ENCODE results near the gene SIDT2. TPM values are rescaled to one million over a fixed set of nuclear protein-coding genes. Genes with fewer than 3 reads are reported as not detected.

Gene SIDT2
- total RNA-seq, 1 donor from 2014 or later = 53.1 TPM

DNA sequence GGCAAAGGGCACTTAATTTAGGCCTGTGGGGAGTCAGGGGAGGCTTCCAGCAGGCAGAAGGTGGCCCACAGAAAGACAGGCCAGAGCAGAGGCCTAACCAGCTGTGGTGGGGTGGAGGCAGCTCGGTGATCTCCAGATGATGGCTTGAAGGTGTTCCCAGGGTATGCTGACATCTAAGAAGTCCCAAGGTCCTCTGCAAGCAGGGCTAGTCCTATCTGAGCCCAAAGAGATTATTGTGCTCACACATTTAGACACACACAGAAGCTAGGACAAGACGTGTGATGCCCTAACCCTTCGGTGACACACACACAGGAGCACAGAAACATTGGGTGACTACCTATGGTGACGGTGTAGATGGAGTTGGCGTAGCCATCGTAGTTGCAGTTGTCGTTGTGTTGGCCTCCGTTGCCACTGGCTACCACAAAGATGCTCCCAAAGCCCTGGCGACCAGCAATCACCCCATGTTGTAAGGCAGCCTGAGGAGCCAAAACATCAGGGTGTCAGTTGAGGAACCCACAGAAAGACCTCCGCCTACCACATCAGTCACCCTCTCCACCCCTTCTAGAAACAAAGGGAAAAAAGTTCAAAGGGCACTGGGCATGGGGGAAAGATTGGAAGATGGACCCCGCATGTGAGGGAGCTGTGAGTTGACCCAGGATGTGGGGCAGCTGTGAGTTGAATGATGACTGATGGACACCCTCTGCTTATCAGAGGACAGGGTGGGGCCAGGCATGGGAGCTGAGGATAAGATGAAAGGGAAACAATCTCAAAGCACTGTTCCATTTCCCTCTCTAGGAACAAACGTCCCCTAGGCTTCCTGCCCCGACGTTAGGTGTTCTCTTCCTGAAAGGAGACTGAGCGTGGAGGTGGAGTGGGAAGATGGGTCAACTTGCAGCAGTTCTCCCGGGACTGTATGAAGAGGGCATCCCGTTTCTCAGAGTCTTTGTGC is 45.5 kb downstream of the SIDT2 start:
- Mint-ChIP-seq H3K9me3 (no peaks in the 10 kb centered on the region), H3K4me3 (no peak overlapping the region)

DNA sequence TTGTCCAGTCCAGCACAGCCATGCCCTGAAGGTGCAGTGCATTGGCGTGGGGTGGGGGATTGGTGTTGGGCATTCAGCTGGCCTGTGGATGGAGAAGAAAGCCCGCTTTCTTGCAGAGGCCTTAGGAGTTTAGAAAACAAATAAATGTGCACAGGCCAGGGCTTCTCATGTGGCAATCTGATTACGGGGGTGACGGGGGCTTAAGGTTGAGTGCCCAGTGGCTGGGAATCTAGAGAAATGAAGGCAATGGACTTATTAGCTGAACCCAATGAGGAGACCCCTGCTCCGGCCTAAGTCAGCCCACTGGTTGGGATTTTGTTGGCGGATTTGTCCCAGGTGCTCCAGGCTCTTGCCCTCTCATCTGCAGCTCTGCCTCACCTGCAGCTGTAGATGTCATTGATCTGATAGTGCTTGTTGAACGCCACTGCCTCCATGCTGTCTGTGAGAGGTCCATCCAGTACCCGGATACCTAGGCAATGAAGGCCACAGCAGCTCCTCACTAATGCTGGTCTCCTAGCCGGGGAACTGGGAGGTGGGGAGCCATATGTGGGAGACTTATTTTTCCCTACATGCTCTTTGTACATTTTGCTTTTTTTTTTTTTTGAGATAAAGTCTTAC is 47.1 kb downstream of the SIDT2 start:
- no peak for DNase-seq (ENCODE audit: extremely low spot score, unreplicated experiment)
- no peak overlapping the region for H3K27ac Mint-ChIP-seq
- H3K4me3 Mint-ChIP-seq = no peak overlapping the region
- peaks cover 9% of the 10 kb centered on the region for H3K36me3 Mint-ChIP-seq
- H3K9me3 Mint-ChIP-seq = no peaks in the 10 kb centered on the region
- H3K4me1 Mint-ChIP-seq (ENCODE audit: unreplicated experiment) = peaks cover 24% of the 10 kb centered on the region
- H3K27me3 Mint-ChIP-seq = no peaks in the 10 kb centered on the region
- TF ChIP-seq, protein P1, sequence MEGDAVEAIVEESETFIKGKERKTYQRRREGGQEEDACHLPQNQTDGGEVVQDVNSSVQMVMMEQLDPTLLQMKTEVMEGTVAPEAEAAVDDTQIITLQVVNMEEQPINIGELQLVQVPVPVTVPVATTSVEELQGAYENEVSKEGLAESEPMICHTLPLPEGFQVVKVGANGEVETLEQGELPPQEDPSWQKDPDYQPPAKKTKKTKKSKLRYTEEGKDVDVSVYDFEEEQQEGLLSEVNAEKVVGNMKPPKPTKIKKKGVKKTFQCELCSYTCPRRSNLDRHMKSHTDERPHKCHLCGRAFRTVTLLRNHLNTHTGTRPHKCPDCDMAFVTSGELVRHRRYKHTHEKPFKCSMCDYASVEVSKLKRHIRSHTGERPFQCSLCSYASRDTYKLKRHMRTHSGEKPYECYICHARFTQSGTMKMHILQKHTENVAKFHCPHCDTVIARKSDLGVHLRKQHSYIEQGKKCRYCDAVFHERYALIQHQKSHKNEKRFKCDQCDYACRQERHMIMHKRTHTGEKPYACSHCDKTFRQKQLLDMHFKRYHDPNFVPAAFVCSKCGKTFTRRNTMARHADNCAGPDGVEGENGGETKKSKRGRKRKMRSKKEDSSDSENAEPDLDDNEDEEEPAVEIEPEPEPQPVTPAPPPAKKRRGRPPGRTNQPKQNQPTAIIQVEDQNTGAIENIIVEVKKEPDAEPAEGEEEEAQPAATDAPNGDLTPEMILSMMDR (conservative IDR thresholded peaks at IDR 0.05) = no peak

More for the DNA sequence above, 45.5 kb downstream of the SIDT2 start:
- no peak overlapping the region for H3K27ac Mint-ChIP-seq
- peaks cover 12% of the 10 kb centered on the region for H3K36me3 Mint-ChIP-seq
- H3K27me3 Mint-ChIP-seq = no peaks in the 10 kb centered on the region
- peaks cover 17% of the 10 kb centered on the region for H3K4me1 Mint-ChIP-seq (ENCODE audit: unreplicated experiment)
- TF ChIP-seq, protein P1 (conservative IDR thresholded peaks at IDR 0.05) = no peak
- no peak for DNase-seq (ENCODE audit: extremely low spot score, unreplicated experiment)

DNA sequence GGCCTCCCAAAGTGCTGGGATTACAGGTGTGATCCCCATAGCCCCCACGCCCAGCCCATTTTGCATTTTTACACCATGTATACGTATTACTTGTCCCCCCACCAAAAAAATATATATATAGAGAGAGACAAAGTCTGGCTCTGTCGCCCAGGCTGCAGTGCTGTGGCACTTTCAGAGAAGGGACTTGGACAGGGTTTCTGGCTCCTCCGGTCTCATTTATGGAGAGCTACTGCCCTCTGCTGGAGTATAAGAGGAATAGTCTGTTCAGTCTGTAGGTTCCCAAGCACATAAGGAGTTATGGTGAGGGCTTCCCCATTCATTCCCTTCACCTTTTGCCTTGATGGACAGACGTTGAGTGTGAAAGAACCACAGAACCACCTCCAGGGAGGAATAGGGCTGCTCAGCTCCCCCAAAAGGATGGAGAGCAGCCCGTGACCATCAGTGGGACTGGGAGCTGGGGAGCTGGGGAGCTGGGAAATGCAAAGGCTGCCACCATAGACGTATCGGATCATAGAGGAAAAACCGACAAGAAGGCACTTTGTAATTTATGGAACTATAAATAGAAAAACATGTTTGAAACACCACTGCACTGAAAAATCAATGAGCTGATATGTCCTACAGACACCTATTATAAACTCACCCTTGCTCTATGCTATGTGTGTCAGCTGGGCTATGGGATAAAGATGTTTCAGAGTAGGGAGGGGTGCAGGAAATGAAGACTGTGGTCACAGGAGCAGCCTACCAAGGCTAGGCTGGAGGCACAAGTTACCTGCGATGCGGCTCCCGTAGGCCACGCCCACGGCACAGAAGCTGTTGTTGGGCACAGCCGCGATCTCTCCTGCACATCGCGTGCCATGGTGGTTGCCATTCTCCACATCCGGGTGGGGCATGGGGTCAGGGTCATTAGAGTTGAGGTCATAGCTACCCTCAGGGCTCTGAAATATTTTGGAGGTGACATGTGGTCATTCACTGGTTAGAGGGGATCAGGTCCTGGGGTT is 48.1 kb downstream of the SIDT2 start:
- Mint-ChIP-seq H3K27me3 (no peaks in the 10 kb centered on the region), H3K27ac (peak overlapping the region; percentile 59), H3K36me3 (peaks cover 9% of the 10 kb centered on the region), H3K4me3 (peak overlapping the region; percentile 53), H3K4me1 (ENCODE audit: unreplicated experiment) (peaks cover 30% of the 10 kb centered on the region), H3K9me3 (no peaks in the 10 kb centered on the region)
- no peak for DNase-seq (ENCODE audit: extremely low spot score, unreplicated experiment)
- TF ChIP-seq, protein P1 (conservative IDR thresholded peaks at IDR 0.05) = peak; percentile 94

DNA sequence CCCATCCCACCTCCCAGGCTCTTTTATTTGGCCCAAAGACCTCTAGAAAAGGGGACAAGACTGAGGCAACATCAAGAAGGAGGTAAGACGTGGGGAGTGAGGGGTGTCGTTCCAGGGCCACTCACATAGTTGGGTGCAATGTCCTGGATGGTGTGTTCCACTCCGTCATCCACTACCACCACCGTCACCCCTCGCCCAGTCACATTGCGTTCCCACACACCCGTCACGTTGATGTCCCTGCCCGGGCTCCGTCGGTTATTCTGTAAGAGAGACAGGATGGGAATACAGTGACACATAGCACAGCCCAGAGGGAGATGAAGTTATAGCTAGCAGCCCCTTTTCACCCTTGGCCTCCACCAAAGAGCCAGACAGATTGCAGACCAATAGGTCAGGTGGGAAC is 49.5 kb downstream of the SIDT2 start:
- Mint-ChIP-seq H3K27me3 (no peaks in the 10 kb centered on the region), H3K36me3 (peaks cover 4% of the 10 kb centered on the region), H3K4me1 (ENCODE audit: unreplicated experiment) (peaks cover 22% of the 10 kb centered on the region), H3K9me3 (no peaks in the 10 kb centered on the region), H3K27ac (no peak overlapping the region), H3K4me3 (peak overlapping the region; percentile 22)
- TF ChIP-seq, protein P1 (conservative IDR thresholded peaks at IDR 0.05) = no peak
- no peak for DNase-seq (ENCODE audit: extremely low spot score, unreplicated experiment)

DNA sequence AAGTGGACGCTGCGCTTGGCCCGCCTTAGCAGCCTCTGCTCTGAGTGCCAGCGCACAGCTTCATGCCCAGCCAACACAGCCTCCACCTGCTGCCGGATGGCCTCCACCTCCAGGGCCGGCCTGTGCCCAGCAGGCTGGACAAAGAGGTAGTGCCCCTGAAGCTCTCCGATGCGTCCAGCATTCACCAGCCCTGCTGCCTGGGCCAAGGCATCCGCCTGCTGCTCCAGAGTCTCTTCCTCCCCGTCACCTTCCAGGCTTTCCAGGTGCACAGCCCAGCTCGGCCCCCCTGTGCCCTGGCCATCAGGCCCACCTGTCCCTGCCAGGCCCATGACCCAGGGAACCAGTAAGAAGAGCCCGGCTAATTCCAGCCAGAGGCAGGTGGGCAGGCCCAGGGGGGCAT is 50.9 kb downstream of the SIDT2 start:
- no peaks in the 10 kb centered on the region for H3K27me3 Mint-ChIP-seq
- no peak overlapping the region for H3K27ac Mint-ChIP-seq
- H3K9me3 Mint-ChIP-seq = no peaks in the 10 kb centered on the region
- TF ChIP-seq, protein P1 (conservative IDR thresholded peaks at IDR 0.05) = no peak
- peaks cover 4% of the 10 kb centered on the region for H3K36me3 Mint-ChIP-seq
- no peak for DNase-seq (ENCODE audit: extremely low spot score, unreplicated experiment)
- peaks cover 35% of the 10 kb centered on the region for H3K4me1 Mint-ChIP-seq (ENCODE audit: unreplicated experiment)
- H3K4me3 Mint-ChIP-seq = peak overlapping the region; percentile 100
